ENCODE results near the gene RNF41. TPM values are rescaled to one million over a fixed set of nuclear protein-coding genes. Genes with fewer than 3 reads are reported as not detected.
A peak's percentile ranks its signal among the peaks of the same experiment; 100 is the strongest.

The RNF41 gene
- total and polyA plus RNA-seq, 2 donors (not counting 1 experiment from before 2014, with no cell fraction given), result 113 to 129 TPM

GRCh38 chr12:56216461-56216860 lies 5.3 kb downstream of the RNF41 start:
- Histone ChIP-seq H3K27me3 (replicated peaks in 1 of 4; ENCODE audit: control extremely low read depth in 1 of 4, control insufficient read depth in 3 of 4, insufficient read depth in 4 of 4, low read length in 3 of 4) (no peaks in the 10 kb centered on the region), H3K4me2 (replicated peaks; ENCODE audit: low read depth, low read length, poor library complexity, severe bottlenecking) (no peak overlapping the region), H3K27ac (ENCODE audit: low read length in 2 of 2) (no peak overlapping the region), H3K9me3 (ENCODE audit: control extremely low read depth in 1 of 3, control insufficient read depth in 2 of 3, insufficient read depth in 1 of 3, low read length in 2 of 3) (no peaks in the 10 kb centered on the region), H2AFZ (ENCODE audit: insufficient read depth, low read depth, low read length, poor library complexity, severe bottlenecking) (no peak overlapping the region), H4K20me1 (ENCODE audit: control insufficient read depth, insufficient read depth, low read length, poor library complexity, severe bottlenecking) (peaks cover 44% of the 10 kb centered on the region), H3K36me3 (replicated peaks in 1 of 2; ENCODE audit: control extremely low read depth in 1 of 2, control insufficient read depth in 1 of 2, extremely low read depth in 1 of 2, insufficient read depth in 2 of 2, low read length in 1 of 2) (peaks cover 4 to 44% of the 10 kb centered on the region in 2 experiments), H3K9ac (ENCODE audit: low read length) (no peak overlapping the region), H3K4me1 (ENCODE audit: control insufficient read depth in 2 of 2, insufficient read depth in 2 of 2, low read length in 2 of 2) (peaks cover 7 to 19% of the 10 kb centered on the region in 2 donors), H3K4me3 (ENCODE audit: control extremely low read depth in 1 of 5, extremely low read depth in 1 of 5, insufficient read depth in 1 of 5, low read depth in 2 of 5, low read length in 4 of 5) (no peak overlapping the region), H3K79me2 (ENCODE audit: control insufficient read depth, insufficient read depth, low read length) (peaks cover 85% of the 10 kb centered on the region)
- no peak overlapping the region for H3K27ac Mint-ChIP-seq
- H3K4me1 Mint-ChIP-seq, result peaks cover 27% of the 10 kb centered on the region
- intact Hi-C loops (cut with micrococcal nuclease), result no loop called here
- no CpG with 5 or more reads among the region's 3 CpGs for WGBS (ENCODE audit: insufficient coverage)
- ChIA-PET POLR2A (interaction anchor here (0.7 kb wide), 1 partner anchor 861 kb away, joined by 3 read pairs; no protein-coding TSS in a partner anchor), CTCF (interaction anchor here (1.0 to 1.2 kb wide), 3 partner anchors 8 to 100 kb away, joined by 3 to 4 read pairs (median 3); partner anchors contain the start of gene RPL41)
- TF ChIP-seq CTCF (IDR thresholded peaks at IDR 0.05) (no peak), EZH2 (IDR thresholded peaks at IDR 0.05; ENCODE audit: borderline replicate concordance, insufficient read depth, low read depth, low read length, poor library complexity, severe bottlenecking) (no peak)
- no peak for DNase-seq
- no peaks in the 10 kb centered on the region for H3K9me3 Mint-ChIP-seq (ENCODE audit: insufficient read depth)
- ATAC-seq (ENCODE audit: low read depth), result no peak
- H3K4me3 Mint-ChIP-seq, result peak overlapping the region; percentile 34
- no peaks in the 10 kb centered on the region for H3K27me3 Mint-ChIP-seq

DNA sequence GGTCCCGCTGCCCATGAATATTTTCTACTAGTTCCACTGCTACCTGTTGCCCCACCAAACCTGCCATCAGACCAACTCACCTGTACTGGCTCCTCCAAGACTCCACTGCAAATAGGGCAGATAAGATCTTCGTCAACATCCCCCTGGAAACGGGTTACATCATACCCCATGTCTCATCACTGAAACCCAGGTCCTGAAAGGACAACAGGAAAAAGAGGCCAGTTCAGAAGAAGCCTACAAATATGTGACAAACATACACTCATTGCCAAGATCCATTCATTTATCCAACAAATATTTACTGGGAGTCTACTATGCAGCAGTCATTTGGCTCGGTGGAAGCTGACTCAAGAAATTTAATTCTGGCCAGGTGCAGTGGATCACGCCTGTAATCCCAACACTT lies 7.8 kb downstream of the RNF41 start:
- no peak for ATAC-seq (ENCODE audit: low read depth)
- H3K27me3 Mint-ChIP-seq, result no peaks in the 10 kb centered on the region
- POLR2A ChIA-PET, result no interaction called here
- intact Hi-C loops (cut with micrococcal nuclease), result no loop called here
- Histone ChIP-seq H3K9me3 (ENCODE audit: control extremely low read depth in 1 of 3, control insufficient read depth in 2 of 3, insufficient read depth in 1 of 3, low read length in 2 of 3) (no peaks in the 10 kb centered on the region), H3K27ac (ENCODE audit: low read length in 2 of 2) (no peak overlapping the region), H4K20me1 (ENCODE audit: control insufficient read depth, insufficient read depth, low read length, poor library complexity, severe bottlenecking) (peaks cover 43% of the 10 kb centered on the region), H3K4me3 (ENCODE audit: control extremely low read depth in 1 of 5, extremely low read depth in 1 of 5, insufficient read depth in 1 of 5, low read depth in 2 of 5, low read length in 4 of 5) (no peak overlapping the region), H3K27me3 (replicated peaks in 1 of 4; ENCODE audit: control extremely low read depth in 1 of 4, control insufficient read depth in 3 of 4, insufficient read depth in 4 of 4, low read length in 3 of 4) (no peaks in the 10 kb centered on the region), H3K79me2 (ENCODE audit: control insufficient read depth, insufficient read depth, low read length) (peaks cover 80% of the 10 kb centered on the region), H3K9ac (ENCODE audit: low read length) (no peak overlapping the region), H3K36me3 (replicated peaks in 1 of 2; ENCODE audit: control extremely low read depth in 1 of 2, control insufficient read depth in 1 of 2, extremely low read depth in 1 of 2, insufficient read depth in 2 of 2, low read length in 1 of 2) (peaks cover 4 to 62% of the 10 kb centered on the region in 2 experiments), H2AFZ (ENCODE audit: insufficient read depth, low read depth, low read length, poor library complexity, severe bottlenecking) (no peak overlapping the region), H3K4me2 (replicated peaks; ENCODE audit: low read depth, low read length, poor library complexity, severe bottlenecking) (no peak overlapping the region), H3K4me1 (ENCODE audit: control insufficient read depth in 2 of 2, insufficient read depth in 2 of 2, low read length in 2 of 2) (peaks cover 0 to 4% of the 10 kb centered on the region in 2 donors)
- H3K4me3 Mint-ChIP-seq, result no peak overlapping the region
- no peak for TF ChIP-seq CTCF (IDR thresholded peaks at IDR 0.05)
- TF ChIP-seq EZH2 (IDR thresholded peaks at IDR 0.05; ENCODE audit: borderline replicate concordance, insufficient read depth, low read depth, low read length, poor library complexity, severe bottlenecking), result no peak
- no peaks in the 10 kb centered on the region for H3K9me3 Mint-ChIP-seq (ENCODE audit: insufficient read depth)
- CTCF ChIA-PET, result interaction anchor here (1.0 to 1.3 kb wide), 2 partner anchors 9 to 159 kb away, joined by 3 read pairs; no protein-coding TSS in a partner anchor
- no peak for DNase-seq
- H3K27ac Mint-ChIP-seq, result no peak overlapping the region
- WGBS (ENCODE audit: insufficient coverage), result 100% methylated on average over 2 of the region's 5 CpGs
- H3K4me1 Mint-ChIP-seq, result peaks cover 28% of the 10 kb centered on the region
